ENCODE data around the gene SH3RF2.

Gene SH3RF2

DNA sequence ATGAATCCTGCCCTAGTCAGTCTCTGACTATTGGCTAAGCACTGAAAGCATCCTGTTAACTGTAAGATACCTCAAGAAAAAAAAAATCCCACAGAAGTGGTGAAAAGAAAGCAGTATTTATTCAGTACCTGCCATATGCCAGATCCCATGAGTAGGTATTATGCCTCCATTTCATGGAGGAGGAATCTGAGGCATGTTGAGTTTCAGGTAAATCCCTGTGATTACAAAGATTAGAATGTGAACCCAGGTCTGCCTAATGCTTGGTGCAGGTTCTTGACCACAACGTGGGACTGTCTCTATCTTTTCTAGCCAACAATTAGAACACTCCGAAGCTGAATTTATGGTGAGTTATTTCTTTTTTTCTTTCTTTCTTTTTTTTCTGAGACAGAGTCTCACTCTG lies 30.9 kb downstream of the SH3RF2 start (continued):
- TF ChIP-seq, protein P1, sequence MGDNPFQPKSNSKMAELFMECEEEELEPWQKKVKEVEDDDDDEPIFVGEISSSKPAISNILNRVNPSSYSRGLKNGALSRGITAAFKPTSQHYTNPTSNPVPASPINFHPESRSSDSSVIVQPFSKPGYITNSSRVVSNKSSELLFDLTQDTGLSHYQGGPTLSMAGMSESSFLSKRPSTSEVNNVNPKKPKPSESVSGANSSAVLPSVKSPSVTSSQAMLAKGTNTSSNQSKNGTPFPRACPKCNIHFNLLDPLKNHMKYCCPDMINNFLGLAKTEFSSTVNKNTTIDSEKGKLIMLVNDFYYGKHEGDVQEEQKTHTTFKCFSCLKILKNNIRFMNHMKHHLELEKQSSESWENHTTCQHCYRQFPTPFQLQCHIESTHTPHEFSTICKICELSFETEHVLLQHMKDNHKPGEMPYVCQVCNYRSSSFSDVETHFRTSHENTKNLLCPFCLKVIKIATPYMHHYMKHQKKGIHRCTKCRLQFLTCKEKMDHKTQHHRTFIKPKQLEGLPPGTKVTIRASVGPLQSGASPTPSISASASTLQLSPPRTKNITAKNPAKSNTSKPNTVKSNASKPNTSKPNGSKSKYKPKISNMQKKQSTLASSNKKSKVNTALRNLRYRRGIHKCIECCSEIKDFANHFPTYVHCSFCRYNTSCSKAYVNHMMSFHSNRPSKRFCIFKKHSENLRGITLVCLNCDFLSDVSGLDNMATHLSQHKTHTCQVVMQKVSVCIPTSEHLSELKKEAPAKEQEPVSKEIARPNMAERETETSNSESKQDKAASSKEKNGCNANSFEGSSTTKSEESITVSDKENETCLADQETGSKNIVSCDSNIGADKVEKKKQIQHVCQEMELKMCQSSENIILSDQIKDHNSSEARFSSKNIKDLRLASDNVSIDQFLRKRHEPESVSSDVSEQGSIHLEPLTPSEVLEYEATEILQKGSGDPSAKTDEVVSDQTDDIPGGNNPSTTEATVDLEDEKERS (tag by site-specific recombination; IDR thresholded peaks at IDR 0.05), result no peak
- TF ChIP-seq, protein P2, sequence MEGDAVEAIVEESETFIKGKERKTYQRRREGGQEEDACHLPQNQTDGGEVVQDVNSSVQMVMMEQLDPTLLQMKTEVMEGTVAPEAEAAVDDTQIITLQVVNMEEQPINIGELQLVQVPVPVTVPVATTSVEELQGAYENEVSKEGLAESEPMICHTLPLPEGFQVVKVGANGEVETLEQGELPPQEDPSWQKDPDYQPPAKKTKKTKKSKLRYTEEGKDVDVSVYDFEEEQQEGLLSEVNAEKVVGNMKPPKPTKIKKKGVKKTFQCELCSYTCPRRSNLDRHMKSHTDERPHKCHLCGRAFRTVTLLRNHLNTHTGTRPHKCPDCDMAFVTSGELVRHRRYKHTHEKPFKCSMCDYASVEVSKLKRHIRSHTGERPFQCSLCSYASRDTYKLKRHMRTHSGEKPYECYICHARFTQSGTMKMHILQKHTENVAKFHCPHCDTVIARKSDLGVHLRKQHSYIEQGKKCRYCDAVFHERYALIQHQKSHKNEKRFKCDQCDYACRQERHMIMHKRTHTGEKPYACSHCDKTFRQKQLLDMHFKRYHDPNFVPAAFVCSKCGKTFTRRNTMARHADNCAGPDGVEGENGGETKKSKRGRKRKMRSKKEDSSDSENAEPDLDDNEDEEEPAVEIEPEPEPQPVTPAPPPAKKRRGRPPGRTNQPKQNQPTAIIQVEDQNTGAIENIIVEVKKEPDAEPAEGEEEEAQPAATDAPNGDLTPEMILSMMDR (tag by site-specific recombination; IDR thresholded peaks at IDR 0.05), result no peak
- TF ChIP-seq, protein P3, sequence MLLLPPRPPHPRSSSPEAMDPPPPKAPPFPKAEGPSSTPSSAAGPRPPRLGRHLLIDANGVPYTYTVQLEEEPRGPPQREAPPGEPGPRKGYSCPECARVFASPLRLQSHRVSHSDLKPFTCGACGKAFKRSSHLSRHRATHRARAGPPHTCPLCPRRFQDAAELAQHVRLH (tag by site-specific recombination; IDR thresholded peaks at IDR 0.05), result no peak
- no peak for TF ChIP-seq ZNF157 (tag by site-specific recombination; IDR thresholded peaks at IDR 0.05)
- TF ChIP-seq ZNF248 (tag by site-specific recombination; IDR thresholded peaks at IDR 0.05), result no peak
- TF ChIP-seq ZNF114 (tag by site-specific recombination; IDR thresholded peaks at IDR 0.05), result no peak
- TF ChIP-seq, protein P4, sequence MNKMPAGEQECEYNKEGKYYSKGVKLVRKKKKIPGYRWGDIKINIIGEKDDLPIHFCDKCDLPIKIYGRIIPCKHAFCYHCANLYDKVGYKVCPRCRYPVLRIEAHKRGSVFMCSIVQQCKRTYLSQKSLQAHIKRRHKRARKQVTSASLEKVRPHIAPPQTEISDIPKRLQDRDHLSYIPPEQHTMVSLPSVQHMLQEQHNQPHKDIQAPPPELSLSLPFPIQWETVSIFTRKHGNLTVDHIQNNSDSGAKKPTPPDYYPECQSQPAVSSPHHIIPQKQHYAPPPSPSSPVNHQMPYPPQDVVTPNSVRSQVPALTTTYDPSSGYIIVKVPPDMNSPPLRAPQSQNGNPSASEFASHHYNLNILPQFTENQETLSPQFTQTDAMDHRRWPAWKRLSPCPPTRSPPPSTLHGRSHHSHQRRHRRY (tag by site-specific recombination; IDR thresholded peaks at IDR 0.05), result no peak

DNA sequence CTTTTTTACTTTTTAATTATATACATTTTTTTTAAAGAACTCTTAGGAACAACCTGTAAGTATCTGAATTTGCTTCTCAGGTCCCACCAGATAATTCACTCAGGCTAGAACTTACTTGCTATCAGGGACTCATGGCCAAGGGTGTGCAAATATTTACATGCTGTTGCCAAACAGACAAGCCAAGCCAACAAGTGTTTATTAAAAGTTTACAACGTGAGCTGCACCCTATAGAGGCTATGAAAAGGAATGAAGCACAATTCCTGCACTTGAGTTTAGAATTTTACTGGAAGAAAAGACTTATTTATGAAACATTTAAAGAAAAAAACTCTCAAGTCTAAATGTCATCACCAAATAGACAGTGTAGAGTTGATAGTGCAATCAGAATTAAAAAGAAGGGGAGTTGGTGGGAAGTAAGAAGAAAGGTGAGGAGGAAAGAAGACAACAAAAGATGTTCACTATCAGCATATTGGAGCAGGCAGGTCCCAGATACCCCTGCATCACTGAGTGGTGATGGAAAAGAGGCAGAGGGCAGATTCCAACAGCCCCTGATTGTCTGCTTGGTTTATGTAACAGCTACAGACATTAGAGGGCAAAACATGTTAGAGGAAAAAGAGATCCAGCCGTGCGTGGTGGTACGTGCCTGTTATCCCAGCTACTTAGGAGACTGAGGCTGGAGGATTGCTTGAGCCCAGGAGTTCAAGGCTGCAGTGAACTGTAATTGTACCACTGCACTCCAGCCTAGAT lies 32.8 kb downstream of the SH3RF2 start:
- H3K9me3 ChIP-seq (ENCODE audit: control insufficient read depth, insufficient read depth, low read depth, low read length), result no peaks in the 10 kb centered on the region
- H3K27ac ChIP-seq (ENCODE audit: extremely low read depth, low read depth, low read length), result no peak overlapping the region
- no peaks in the 10 kb centered on the region for H3K4me1 ChIP-seq (ENCODE audit: control insufficient read depth, insufficient read depth, low read length)
- POLR2A ChIA-PET, result no interaction called here
- no peak overlapping the region for H3K4me3 ChIP-seq (ENCODE audit: low read depth, low read length)
- no peaks in the 10 kb centered on the region for H3K36me3 ChIP-seq (ENCODE audit: control insufficient read depth in 2 of 2, insufficient read depth in 1 of 2, low read length in 2 of 2)
- CTCF ChIA-PET, result interaction anchor here (0.6 kb wide), 1 partner anchor 12 kb away, joined by 3 read pairs; no protein-coding TSS in a partner anchor
- TF ChIP-seq ZNF544 (tag by site-specific recombination; IDR thresholded peaks at IDR 0.05), result no peak
- TF ChIP-seq ZBTB20 (tag by site-specific recombination; IDR thresholded peaks at IDR 0.05), result no peak
- TF ChIP-seq ZNF132 (tag by site-specific recombination; IDR thresholded peaks at IDR 0.05; ENCODE audit: borderline replicate concordance), result no peak
- TF ChIP-seq ZNF610 (tag by site-specific recombination; IDR thresholded peaks at IDR 0.05; ENCODE audit: borderline replicate concordance), result no peak
- TF ChIP-seq ZNF223 (tag by site-specific recombination; IDR thresholded peaks at IDR 0.05), result no peak
- TF ChIP-seq ZFP37 (tag by site-specific recombination; IDR thresholded peaks at IDR 0.05), result no peak
- no peak for TF ChIP-seq ZNF660 (tag by site-specific recombination; IDR thresholded peaks at IDR 0.05)
- no peak for TF ChIP-seq IKZF3 (tag by site-specific recombination; IDR thresholded peaks at IDR 0.05)
- TF ChIP-seq ZBTB17 (tag by site-specific recombination; IDR thresholded peaks at IDR 0.05), result no peak
- TF ChIP-seq ZNF747 (tag by site-specific recombination; IDR thresholded peaks at IDR 0.05), result no peak
- TF ChIP-seq ZNF600 (tag by site-specific recombination; IDR thresholded peaks at IDR 0.05), result no peak
- TF ChIP-seq KLF1 (tag by site-specific recombination; IDR thresholded peaks at IDR 0.05), result no peak
- no peak for TF ChIP-seq KLF10 (tag by site-specific recombination; IDR thresholded peaks at IDR 0.05)
- TF ChIP-seq ZNF670 (tag by site-specific recombination; IDR thresholded peaks at IDR 0.05; ENCODE audit: low read depth), result no peak
- TF ChIP-seq OVOL3 (tag by site-specific recombination; IDR thresholded peaks at IDR 0.05), result no peak
- TF ChIP-seq ZNF214 (tag by site-specific recombination; IDR thresholded peaks at IDR 0.05; ENCODE audit: borderline replicate concordance), result no peak
- TF ChIP-seq, protein P5, sequence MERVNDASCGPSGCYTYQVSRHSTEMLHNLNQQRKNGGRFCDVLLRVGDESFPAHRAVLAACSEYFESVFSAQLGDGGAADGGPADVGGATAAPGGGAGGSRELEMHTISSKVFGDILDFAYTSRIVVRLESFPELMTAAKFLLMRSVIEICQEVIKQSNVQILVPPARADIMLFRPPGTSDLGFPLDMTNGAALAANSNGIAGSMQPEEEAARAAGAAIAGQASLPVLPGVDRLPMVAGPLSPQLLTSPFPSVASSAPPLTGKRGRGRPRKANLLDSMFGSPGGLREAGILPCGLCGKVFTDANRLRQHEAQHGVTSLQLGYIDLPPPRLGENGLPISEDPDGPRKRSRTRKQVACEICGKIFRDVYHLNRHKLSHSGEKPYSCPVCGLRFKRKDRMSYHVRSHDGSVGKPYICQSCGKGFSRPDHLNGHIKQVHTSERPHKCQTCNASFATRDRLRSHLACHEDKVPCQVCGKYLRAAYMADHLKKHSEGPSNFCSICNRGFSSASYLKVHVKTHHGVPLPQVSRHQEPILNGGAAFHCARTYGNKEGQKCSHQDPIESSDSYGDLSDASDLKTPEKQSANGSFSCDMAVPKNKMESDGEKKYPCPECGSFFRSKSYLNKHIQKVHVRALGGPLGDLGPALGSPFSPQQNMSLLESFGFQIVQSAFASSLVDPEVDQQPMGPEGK (tag by site-specific recombination; IDR thresholded peaks at IDR 0.05), result no peak
- no peak for TF ChIP-seq ZNF112 (tag by site-specific recombination; IDR thresholded peaks at IDR 0.05)
- TF ChIP-seq, protein P6, sequence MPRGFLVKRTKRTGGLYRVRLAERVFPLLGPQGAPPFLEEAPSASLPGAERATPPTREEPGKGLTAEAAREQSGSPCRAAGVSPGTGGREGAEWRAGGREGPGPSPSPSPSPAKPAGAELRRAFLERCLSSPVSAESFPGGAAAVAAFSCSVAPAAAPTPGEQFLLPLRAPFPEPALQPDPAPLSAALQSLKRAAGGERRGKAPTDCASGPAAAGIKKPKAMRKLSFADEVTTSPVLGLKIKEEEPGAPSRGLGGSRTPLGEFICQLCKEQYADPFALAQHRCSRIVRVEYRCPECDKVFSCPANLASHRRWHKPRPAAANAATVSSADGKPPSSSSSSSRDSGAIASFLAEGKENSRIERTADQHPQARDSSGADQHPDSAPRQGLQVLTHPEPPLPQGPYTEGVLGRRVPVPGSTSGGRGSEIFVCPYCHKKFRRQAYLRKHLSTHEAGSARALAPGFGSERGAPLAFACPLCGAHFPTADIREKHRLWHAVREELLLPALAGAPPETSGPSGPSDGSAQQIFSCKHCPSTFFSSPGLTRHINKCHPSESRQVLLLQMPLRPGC (tag by site-specific recombination; IDR thresholded peaks at IDR 0.05), result no peak

Measured in HEK293 (cell line).